Trophoblast cell (in vitro differentiated cells and primary cell): ENCODE results near the gene ADARB2.
A peak's percentile ranks its signal among the peaks of the same experiment; 100 is the strongest.
"Not testable (repeated sequence)": the region's sequence is repeated elsewhere in the genome, so short reads cannot be mapped to it uniquely, and the experiment has no call there.

Experiments used
- DNase-seq, 2 donors: peaks; one replicate each; pipeline ENCODE4 v3.0.0-alpha.2; 2016
- H2AFZ ChIP-seq: 2 replicates; pipeline ENCODE4 v1.6.1; 2013; ENCODE audit warnings: low read length, moderate library complexity, mild to moderate bottlenecking; ENCODE audit not compliant: insufficient read depth, poor library complexity
- H2AK5ac ChIP-seq: 2 replicates; pipeline ENCODE4 v1.6.1; 2013; ENCODE audit warnings: mild to moderate bottlenecking, low read length
- H2BK120ac ChIP-seq: 2 replicates; pipeline ENCODE4 v1.6.1; 2013; ENCODE audit warnings: low read length, mild to moderate bottlenecking, moderate library complexity; ENCODE audit not compliant: insufficient read depth, poor library complexity
- H2BK12ac ChIP-seq: 2 replicates; pipeline ENCODE4 v1.6.1; 2013; ENCODE audit warnings: mild to moderate bottlenecking, low read length, moderate library complexity
- H2BK5ac ChIP-seq: 2 replicates; pipeline ENCODE4 v1.6.1; 2013; ENCODE audit warnings: low read length, low read depth, moderate library complexity, mild to moderate bottlenecking; ENCODE audit not compliant: poor library complexity
- H3K14ac ChIP-seq: 2 replicates; pipeline ENCODE4 v1.6.1; 2013; ENCODE audit warnings: mild to moderate bottlenecking, low read length
- H3K18ac ChIP-seq: 2 replicates; pipeline ENCODE4 v1.6.1; 2013; ENCODE audit warnings: mild to moderate bottlenecking, low read length
- H3K23ac ChIP-seq: 2 replicates; pipeline ENCODE4 v1.6.1; 2013; ENCODE audit warnings: low read length
- H3K27ac ChIP-seq: 2 replicates; pipeline ENCODE4 v1.5.1; 2013; ENCODE audit warnings: low read depth, mild to moderate bottlenecking, inconsistent platforms, low read length, moderate library complexity
- H3K27me3 ChIP-seq: 2 replicates; pipeline ENCODE4 v1.6.1; 2013; ENCODE audit warnings: inconsistent platforms, mild to moderate bottlenecking, low read length, moderate library complexity; ENCODE audit not compliant: insufficient read depth
- H3K36me3 ChIP-seq, 2 experiments: 1 replicate in 1 of 2; 2 replicates in 1 of 2; pipeline ENCODE4 v1.6.1; 2013; ENCODE audit warnings: low read length in 2 of 2, mild to moderate bottlenecking in 2 of 2, moderate library complexity in 1 of 2; ENCODE audit not compliant: insufficient read depth in 2 of 2, control insufficient read depth in 1 of 2
- H3K4ac ChIP-seq: 2 replicates; pipeline ENCODE4 v1.6.1; 2013; ENCODE audit warnings: low read depth, mild to moderate bottlenecking, low read length, moderate library complexity
- H3K4me1 ChIP-seq, 2 experiments: 1 replicate in 1 of 2; 2 replicates in 1 of 2; pipeline ENCODE4 v1.6.1; 2013; ENCODE audit warnings: low read length in 2 of 2, mild to moderate bottlenecking in 2 of 2, moderate library complexity in 1 of 2; ENCODE audit not compliant: insufficient read depth in 2 of 2, control insufficient read depth in 1 of 2
- H3K4me2 ChIP-seq: 2 replicates; pipeline ENCODE4 v1.6.1; 2013; ENCODE audit warnings: inconsistent platforms, mild to moderate bottlenecking, low read length, moderate library complexity
- H3K4me3 ChIP-seq: 2 replicates; pipeline ENCODE4 v1.5.1; 2013; ENCODE audit warnings: mild to moderate bottlenecking, low read depth, low read length, inconsistent platforms
- H3K79me1 ChIP-seq: one replicate; pipeline ENCODE4 v1.6.1; 2013; ENCODE audit warnings: low read length
- H3K79me2 ChIP-seq: 2 replicates; pipeline ENCODE4 v1.6.1; 2013; ENCODE audit warnings: low read length, mild to moderate bottlenecking; ENCODE audit not compliant: control insufficient read depth, insufficient read depth, poor library complexity
- H3K9ac ChIP-seq: 2 replicates; pipeline ENCODE4 v1.6.1; 2013; ENCODE audit warnings: mild to moderate bottlenecking, low read length
- H3K9me3 ChIP-seq: 2 replicates; pipeline ENCODE4 v1.6.1; 2013; ENCODE audit warnings: low read depth, mild to moderate bottlenecking, control low read depth, inconsistent platforms, low read length; ENCODE audit not compliant: insufficient read depth
- H4K12ac ChIP-seq: 2 replicates; pipeline ENCODE4 v1.6.1; 2013; ENCODE audit warnings: low read depth, mild to moderate bottlenecking, low read length, moderate library complexity
- H4K8ac ChIP-seq: 2 replicates; pipeline ENCODE4 v1.6.1; 2013; ENCODE audit warnings: low read depth, mild to moderate bottlenecking, low read length, moderate library complexity
- H4K91ac ChIP-seq: one replicate; pipeline ENCODE4 v1.6.1; 2013; ENCODE audit warnings: low read depth, mild to moderate bottlenecking, low read length, moderate library complexity
- WGBS: extraction: QIAGEN DNeasy Blood & Tissue Kit; methylation state at CpG from one replicate; pipeline ENCODE4 v1.1.7; 2013; ENCODE audit warnings: missing lambda C conversion rate; ENCODE audit not compliant: insufficient read length, insufficient coverage; ENCODE audit errors: extremely low coverage; 5-methylcytosine and 5-hydroxymethylcytosine counted together

Gene ADARB2

GRCh38 chr10:1344408-1344807 is 392.9 kb downstream of the ADARB2 start:
- no peak overlapping the region for H2AFZ ChIP-seq
- H3K27ac ChIP-seq, result no peak overlapping the region
- no peak overlapping the region for H4K91ac ChIP-seq
- no peaks in the 10 kb centered on the region for H3K79me1 ChIP-seq
- no peak for DNase-seq
- H4K8ac ChIP-seq, result no peak overlapping the region
- peaks cover 5% of the 10 kb centered on the region for H3K9me3 ChIP-seq
- H3K23ac ChIP-seq, result no peak overlapping the region
- no peak overlapping the region for H2BK120ac ChIP-seq
- H3K18ac ChIP-seq, result no peak overlapping the region
- H2BK5ac ChIP-seq, result no peak overlapping the region
- H3K4me3 ChIP-seq, result no peak overlapping the region
- no peaks in the 10 kb centered on the region for H3K4me1 ChIP-seq
- H3K14ac ChIP-seq, result no peak overlapping the region
- H3K36me3 ChIP-seq, result no peaks in the 10 kb centered on the region
- H3K4ac ChIP-seq, result no peak overlapping the region
- no peak overlapping the region for H4K12ac ChIP-seq
- H2BK12ac ChIP-seq, result no peak overlapping the region
- no peak overlapping the region for H3K9ac ChIP-seq
- H2AK5ac ChIP-seq, result no peak overlapping the region
- no peak overlapping the region for H3K4me2 ChIP-seq
- no peaks in the 10 kb centered on the region for H3K79me2 ChIP-seq
- no CpG with 5 or more reads among the region's 13 CpGs for WGBS
- H3K27me3 ChIP-seq, result no peaks in the 10 kb centered on the region

GRCh38 chr10:1343176-1343575 is 394.1 kb downstream of the ADARB2 start:
- Histone ChIP-seq H4K91ac (no peak overlapping the region), H2BK120ac (no peak overlapping the region), H3K36me3 (no peaks in the 10 kb centered on the region), H3K27ac (no peak overlapping the region), H2BK12ac (no peak overlapping the region), H3K14ac (no peak overlapping the region), H3K9ac (no peak overlapping the region), H3K27me3 (no peaks in the 10 kb centered on the region), H3K4me3 (no peak overlapping the region), H3K4me2 (no peak overlapping the region), H3K9me3 (peaks cover 9% of the 10 kb centered on the region), H3K18ac (no peak overlapping the region), H3K4ac (no peak overlapping the region), H2BK5ac (no peak overlapping the region), H4K12ac (no peak overlapping the region), H2AK5ac (no peak overlapping the region), H3K79me1 (no peaks in the 10 kb centered on the region), H3K79me2 (no peaks in the 10 kb centered on the region), H3K23ac (no peak overlapping the region), H3K4me1 (no peaks in the 10 kb centered on the region), H4K8ac (no peak overlapping the region), H2AFZ (no peak overlapping the region)
- no peak for DNase-seq
- no CpG with 5 or more reads among the region's 5 CpGs for WGBS

GRCh38 chr10:1341052-1341451 is 396.3 kb downstream of the ADARB2 start:
- not testable (repeated sequence) for H4K8ac ChIP-seq, H3K4me3 ChIP-seq, H3K36me3 ChIP-seq, H3K79me1 ChIP-seq, H4K91ac ChIP-seq, H2BK12ac ChIP-seq, H2BK5ac ChIP-seq, H2AFZ ChIP-seq, H3K27ac ChIP-seq, H3K23ac ChIP-seq, H4K12ac ChIP-seq, H2AK5ac ChIP-seq, H3K4ac ChIP-seq, H2BK120ac ChIP-seq, H3K9me3 ChIP-seq, H3K14ac ChIP-seq, H3K4me1 ChIP-seq, H3K18ac ChIP-seq, H3K4me2 ChIP-seq, H3K27me3 ChIP-seq, H3K9ac ChIP-seq, H3K79me2 ChIP-seq, DNase-seq
- no CpG with 5 or more reads among the region's 14 CpGs for WGBS

GRCh38 chr10:1339396-1339795 is 397.9 kb downstream of the ADARB2 start:
- no peaks in the 10 kb centered on the region for H3K79me2 ChIP-seq
- no peak overlapping the region for H4K12ac ChIP-seq
- no peak overlapping the region for H3K14ac ChIP-seq
- no peak overlapping the region for H2BK5ac ChIP-seq
- H4K8ac ChIP-seq, result no peak overlapping the region
- DNase-seq, result no peak
- no peaks in the 10 kb centered on the region for H3K4me1 ChIP-seq
- H3K9ac ChIP-seq, result peak overlapping the region; percentile 35
- peaks cover 9% of the 10 kb centered on the region for H3K9me3 ChIP-seq
- H2BK12ac ChIP-seq, result no peak overlapping the region
- H4K91ac ChIP-seq, result no peak overlapping the region
- H3K23ac ChIP-seq, result no peak overlapping the region
- H3K4ac ChIP-seq, result no peak overlapping the region
- H3K36me3 ChIP-seq, result no peaks in the 10 kb centered on the region
- H3K79me1 ChIP-seq, result no peaks in the 10 kb centered on the region
- H2AK5ac ChIP-seq, result no peak overlapping the region
- H3K27ac ChIP-seq, result no peak overlapping the region
- H3K18ac ChIP-seq, result no peak overlapping the region
- H2AFZ ChIP-seq, result no peak overlapping the region
- WGBS, result no CpG with 5 or more reads among the region's 6 CpGs
- H2BK120ac ChIP-seq, result no peak overlapping the region
- H3K4me3 ChIP-seq, result no peak overlapping the region
- no peaks in the 10 kb centered on the region for H3K27me3 ChIP-seq
- no peak overlapping the region for H3K4me2 ChIP-seq
